ENCODE measurements around the gene GDF2.
A peak's percentile ranks its signal among the peaks of the same experiment; 100 is the strongest.

GDF2 gene

GRCh38 chr10:47294057-47294456, 28.2 kb upstream of the GDF2 start:
- DNase-seq = no peak

- no peak for DNase-seq
Observed at GRCh38 chr10:47294501-47294900, 27.8 kb upstream of the GDF2 start.

GRCh38 chr10:47295411-47295810, 26.8 kb upstream of the GDF2 start:
- no peak for DNase-seq

- DNase-seq = no peak
Observed at GRCh38 chr10:47296156-47296894, 25.9 kb upstream of the GDF2 start.

- no peak for DNase-seq
Observed at GRCh38 chr10:47296941-47297340, 25.3 kb upstream of the GDF2 start.

- DNase-seq = no peak
Observed at GRCh38 chr10:47297866-47298540, 24.3 kb upstream of the GDF2 start.

GRCh38 chr10:47298715-47299114, 23.5 kb upstream of the GDF2 start:
- no peak for DNase-seq

- peak in 1 of 6 experiments; percentile 20 for DNase-seq
Observed at GRCh38 chr10:47299611-47300428, 22.4 kb upstream of the GDF2 start, which contains the start of gene GDF10. Gene GDF10, plus strand, starts transcription at chr10:47300197. Its CDS starts 455 bp downstream, at chr10:47300652.

- peak in 1 of 6 experiments; percentile 15 for DNase-seq
Observed at GRCh38 chr10:47300429-47300931, 21.8 kb upstream of the GDF2 start.

GRCh38 chr10:47301833-47302232, 20.4 kb upstream of the GDF2 start:
- DNase-seq = no peak

- no peak for DNase-seq
Observed at GRCh38 chr10:47303105-47303504, 19.1 kb upstream of the GDF2 start.

GRCh38 chr10:47303866-47304265, 18.4 kb upstream of the GDF2 start:
- no peak for DNase-seq

- DNase-seq = no peak
Observed at GRCh38 chr10:47305566-47305965, 16.7 kb upstream of the GDF2 start.

GRCh38 chr10:47306387-47307210, 15.7 kb upstream of the GDF2 start:
- no peak for DNase-seq

- DNase-seq = peak in 1 of 6 experiments; percentile 6
Observed at GRCh38 chr10:47307381-47307780, 14.9 kb upstream of the GDF2 start.

- no peak for DNase-seq
Observed at GRCh38 chr10:47308775-47309174, 13.5 kb upstream of the GDF2 start.

GRCh38 chr10:47309408-47310089, 12.7 kb upstream of the GDF2 start:
- DNase-seq = no peak

GRCh38 chr10:47310090-47310505, 12.2 kb upstream of the GDF2 start:
- no peak for DNase-seq

- DNase-seq = peak; percentile 31 to 80 (median 50)
Observed at GRCh38 chr10:47311193-47311931, 10.9 kb upstream of the GDF2 start.

GRCh38 chr10:47311932-47312662, 10.2 kb upstream of the GDF2 start:
- peak; percentile 66 to 84 (median 79) for DNase-seq

All from stimulated activated naive CD4-positive, alpha-beta T cell (primary cell).